Kidney (tissue), 14 donors: ENCODE data around the gene PCGF1. TPM values are rescaled to one million over a fixed set of nuclear protein-coding genes. Genes with fewer than 3 reads are reported as not detected.
A peak's percentile ranks its signal among the peaks of the same experiment; 100 is the strongest.
"Not testable (repeated sequence)": the region's sequence is repeated elsewhere in the genome, so short reads cannot be mapped to it uniquely, and the experiment has no call there.

ENCODE experiments used
- DNase-seq, 5 donors: peaks; one replicate each; pipeline ENCODE4 v3.0.0-alpha.2; 2013 to 2020
- FAIRE-seq: peaks from 2 replicates; lab custom pipeline; 2012; peaks lifted over from hg19 to GRCh38; lab: Jason Lieb, UNC
- H3K27ac ChIP-seq, 2 donors: one replicate each; pipeline ENCODE4 v1.7.0; 2013; ENCODE audit warnings: low read depth in 2 of 2, low read length in 2 of 2, inconsistent platforms in 1 of 2
- H3K27me3 ChIP-seq: one replicate; pipeline ENCODE4 v1.7.1; 2013; ENCODE audit warnings: low read length, inconsistent platforms; ENCODE audit not compliant: control insufficient read depth, insufficient read depth
- H3K36me3 ChIP-seq, 3 donors: one replicate each; pipeline versions ENCODE4 v1.7.0 to v1.7.1; 2013; ENCODE audit warnings: low read length in 3 of 3, control low read depth in 1 of 3, inconsistent platforms in 1 of 3; ENCODE audit not compliant: insufficient read depth in 3 of 3, control insufficient read depth in 2 of 3
- H3K4me1 ChIP-seq, 3 donors: one replicate each; pipeline versions ENCODE4 v1.7.0 to v1.7.1; 2013; ENCODE audit warnings: low read length in 3 of 3, inconsistent platforms in 1 of 3, low read depth in 1 of 3; ENCODE audit not compliant: control insufficient read depth in 2 of 3, insufficient read depth in 2 of 3
- H3K4me3 ChIP-seq, 3 donors: one replicate each; pipeline versions ENCODE4 v1.7.0 to v1.8.1; 2013; ENCODE audit warnings: low read length in 3 of 3, control low read depth in 1 of 3, inconsistent platforms in 1 of 3
- H3K9ac ChIP-seq, 3 donors: one replicate each; pipeline versions ENCODE4 v1.7.0 to v1.7.1; 2013; ENCODE audit warnings: low read length in 3 of 3, control low read depth in 1 of 3, inconsistent platforms in 1 of 3
- H3K9me3 ChIP-seq, 3 donors: one replicate each; pipeline versions ENCODE4 v1.7.0 to v1.7.1; 2013; ENCODE audit warnings: low read length in 3 of 3, control low read depth in 1 of 3, inconsistent platforms in 1 of 3; ENCODE audit not compliant: control insufficient read depth in 2 of 3, insufficient read depth in 1 of 3
- intact Hi-C: fragments of 100-400 bp; cut with DNase I; formaldehyde crosslinking; loops from one replicate; pipeline ENCODE4 v1.11.1; 2022
- polyA plus RNA-seq: library from polyadenylated mRNA; stranded (reverse); fragments of 350-450 nt; fragmentation: Illumina TruSeq; extraction: RNeasy Lipid Tissue Mini Kit (QIAGEN cat#74804); gene quantifications from one replicate; pipeline ENCODE4 v1.2.3, GENCODE V29; 2014; ENCODE audit warnings: low read depth, low replicate concordance; ENCODE audit not compliant: insufficient read depth
- total RNA-seq: library from RNA; stranded (reverse); fragmentation: NEBNext Ultra II Directional; extraction: Animal tissue kit (Norgen Biotek cat#: 25700); gene quantifications from one replicate; pipeline ENCODE4 v1.2.1, GENCODE V29; 2021
- TF ChIP-seq, protein P1 (sequence below): IDR thresholded peaks from 3 replicates; pipeline ENCODE4 v1.5.1; 2012; ENCODE audit warnings: mild to moderate bottlenecking, moderate library complexity, borderline replicate concordance; ENCODE audit not compliant: insufficient read depth; ENCODE audit errors: extremely low read depth
- donor health status: control.
- donor health status: control.
- donor health status: control.
- donor health status: control.
- donor health status: control.
- donor health status: DM: yes; HTN: yes; CAD: no.
- donor health status: Normal renal cell carcinoma (clear cell type).

The PCGF1 gene
- total and polyA plus RNA-seq, 2 donors from 2014 or later = 20.1 to 20.7 TPM

DNA sequence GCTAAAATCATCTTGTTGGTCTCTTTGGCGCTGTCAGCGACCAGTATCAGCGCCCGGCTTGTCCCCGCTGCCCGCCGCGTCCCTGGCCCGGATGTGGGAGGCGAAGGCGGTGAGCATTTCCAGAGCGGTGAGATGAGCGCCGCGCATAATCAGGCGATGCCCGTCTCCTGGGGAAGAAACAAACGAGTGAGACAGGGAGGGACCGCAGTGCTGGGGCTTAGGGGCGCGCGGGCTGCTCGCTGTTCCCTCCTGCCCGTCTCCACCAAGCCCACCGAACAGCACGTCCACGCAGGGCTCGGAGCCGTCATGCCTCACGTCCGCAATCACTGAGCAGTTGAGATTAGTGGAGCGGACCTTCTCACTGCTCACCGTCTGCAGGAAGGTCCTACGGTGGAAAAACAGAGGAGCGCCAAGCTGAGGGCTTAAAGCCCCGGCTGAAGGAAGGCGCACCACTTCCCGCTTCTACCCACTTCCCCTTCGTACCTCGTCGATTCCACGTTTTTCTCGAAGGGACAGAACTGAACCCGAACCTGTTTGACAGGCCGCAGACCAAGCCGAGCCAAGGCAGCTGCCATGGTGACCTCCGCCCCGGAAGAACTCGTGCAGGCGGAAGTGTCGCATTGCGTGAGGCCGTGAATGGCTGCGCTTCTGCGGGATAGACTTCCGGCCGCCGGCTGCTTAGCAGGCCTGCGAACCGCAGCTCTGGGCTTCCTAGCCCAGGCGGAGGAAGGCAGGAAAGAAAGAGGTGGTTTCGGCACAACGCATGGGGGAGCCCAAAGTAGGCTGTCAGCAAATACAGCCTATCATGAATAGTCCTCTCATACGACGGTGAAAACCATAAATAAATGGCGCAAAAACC, 35.2 kb downstream of the PCGF1 start, which contains the start of gene MRPL53:
Gene MRPL53, minus strand, starts transcription at position 595 of the 859 bp plus-strand sequence. Its CDS starts 20 bp downstream, at position 575.
- Histone ChIP-seq H3K27me3 (no peaks in the 10 kb centered on the region), H3K9ac (peak within 1 kb of the TSS; percentile 68 to 98 (median 91)), H3K36me3 (peaks cover 0 to 13% (median 9%) of the 10 kb centered on the region in 3 donors), H3K4me1 (peaks cover 0 to 2% (median 0%) of the 10 kb centered on the region in 3 donors), H3K9me3 (no peaks in the 10 kb centered on the region), H3K27ac (peak within 1 kb of the TSS; percentile 80 to 94), H3K4me3 (peak within 1 kb of the TSS; percentile 78 to 97 (median 96))
- FAIRE-seq = no peak
- TF ChIP-seq, protein P1, sequence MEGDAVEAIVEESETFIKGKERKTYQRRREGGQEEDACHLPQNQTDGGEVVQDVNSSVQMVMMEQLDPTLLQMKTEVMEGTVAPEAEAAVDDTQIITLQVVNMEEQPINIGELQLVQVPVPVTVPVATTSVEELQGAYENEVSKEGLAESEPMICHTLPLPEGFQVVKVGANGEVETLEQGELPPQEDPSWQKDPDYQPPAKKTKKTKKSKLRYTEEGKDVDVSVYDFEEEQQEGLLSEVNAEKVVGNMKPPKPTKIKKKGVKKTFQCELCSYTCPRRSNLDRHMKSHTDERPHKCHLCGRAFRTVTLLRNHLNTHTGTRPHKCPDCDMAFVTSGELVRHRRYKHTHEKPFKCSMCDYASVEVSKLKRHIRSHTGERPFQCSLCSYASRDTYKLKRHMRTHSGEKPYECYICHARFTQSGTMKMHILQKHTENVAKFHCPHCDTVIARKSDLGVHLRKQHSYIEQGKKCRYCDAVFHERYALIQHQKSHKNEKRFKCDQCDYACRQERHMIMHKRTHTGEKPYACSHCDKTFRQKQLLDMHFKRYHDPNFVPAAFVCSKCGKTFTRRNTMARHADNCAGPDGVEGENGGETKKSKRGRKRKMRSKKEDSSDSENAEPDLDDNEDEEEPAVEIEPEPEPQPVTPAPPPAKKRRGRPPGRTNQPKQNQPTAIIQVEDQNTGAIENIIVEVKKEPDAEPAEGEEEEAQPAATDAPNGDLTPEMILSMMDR = no peak
- DNase-seq = peak; percentile 95 to 98 (median 98)
- intact Hi-C loops = no loop called here

DNA sequence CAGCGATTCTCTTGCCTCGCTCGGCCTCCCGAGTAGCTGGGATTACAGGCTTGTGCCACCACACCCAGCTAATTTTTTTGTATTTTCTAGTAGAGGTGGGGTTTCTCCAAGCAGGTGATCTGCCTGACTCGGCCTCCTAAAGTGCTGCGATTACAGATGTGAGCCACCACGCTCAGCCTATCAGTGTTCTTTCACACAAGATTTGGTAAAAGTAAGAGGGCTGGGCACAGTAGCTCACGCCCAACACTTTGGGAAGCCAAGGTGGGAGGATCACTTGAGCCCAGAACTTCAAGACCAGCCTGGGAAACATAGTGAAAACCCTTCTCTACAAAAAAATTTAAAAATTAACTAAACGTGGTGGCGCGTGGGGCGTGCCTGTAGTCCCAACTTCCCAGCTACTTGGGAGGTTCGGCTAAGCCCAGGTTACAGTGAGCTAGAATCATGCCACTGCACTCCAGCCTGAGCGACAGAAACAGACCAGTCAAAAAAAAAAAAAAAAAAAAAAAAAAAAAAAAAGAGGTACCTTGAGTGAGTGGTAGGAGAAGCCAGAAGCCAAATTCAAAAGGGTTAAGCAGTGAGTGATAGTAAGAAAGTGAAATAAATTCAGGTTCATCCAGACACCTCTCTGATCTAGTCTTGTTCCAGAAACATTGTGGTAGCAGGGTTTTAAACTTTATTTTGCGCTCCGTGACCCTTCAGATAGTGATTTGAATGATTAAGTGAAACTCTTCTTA, 36.0 kb downstream of the PCGF1 start:
- no peaks in the 10 kb centered on the region for H3K27me3 ChIP-seq
- H3K9me3 ChIP-seq = no peaks in the 10 kb centered on the region
- peaks cover 0 to 13% (median 9%) of the 10 kb centered on the region in 3 donors for H3K36me3 ChIP-seq
- peak overlapping the region; percentile 68 to 98 (median 91) for H3K9ac ChIP-seq
- FAIRE-seq (no peak), DNase-seq (peak in 1 of 5 donors; percentile 32)
- intact Hi-C loops = no loop called here
- H3K4me3 ChIP-seq = peak overlapping the region; percentile 78 to 97 (median 96)
- peak overlapping the region; percentile 80 to 94 for H3K27ac ChIP-seq
- H3K4me1 ChIP-seq = peaks cover 0 to 2% (median 0%) of the 10 kb centered on the region in 3 donors
- TF ChIP-seq, protein P1 = no peak

DNA sequence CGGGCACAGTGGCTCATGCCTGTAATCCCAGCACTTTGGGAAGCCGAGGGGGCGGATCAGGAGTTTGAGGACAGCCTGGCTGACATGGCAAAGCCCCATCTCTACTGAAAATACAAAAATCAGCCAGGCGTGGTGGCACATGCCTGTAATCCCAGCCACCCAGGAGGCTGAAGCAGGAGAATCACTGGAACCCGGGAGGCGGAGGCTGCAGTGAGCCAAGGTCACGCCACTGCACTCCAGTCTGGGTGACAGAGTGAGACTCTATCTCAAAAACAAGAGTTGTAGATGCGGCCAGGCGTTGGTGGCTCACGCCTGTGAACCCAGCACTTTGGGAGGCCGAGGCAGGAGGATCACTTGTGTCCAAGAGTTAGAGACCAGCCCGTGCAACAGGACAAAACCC, 36.8 kb downstream of the PCGF1 start:
- peak in 1 of 5 donors; percentile 65 for DNase-seq
- intact Hi-C loops, H3K9ac ChIP-seq: not testable (repeated sequence)

More for the DNA sequence above, 36.8 kb downstream of the PCGF1 start:
- not testable (repeated sequence) for H3K4me3 ChIP-seq, H3K9me3 ChIP-seq, FAIRE-seq, H3K27me3 ChIP-seq, H3K27ac ChIP-seq, H3K4me1 ChIP-seq
- H3K36me3 ChIP-seq = peaks cover 0 to 13% (median 9%) of the 10 kb centered on the region in 3 donors
